Thoracic aorta (tissue), 2 donors: Measurements from ENCODE around the gene PHF14. TPM values are rescaled to one million over a fixed set of nuclear protein-coding genes. Genes with fewer than 3 reads are reported as not detected.
"Not testable (repeated sequence)": the region's sequence is repeated elsewhere in the genome, so short reads cannot be mapped to it uniquely, and the experiment has no call there.

ENCODE experiments used
- ATAC-seq: fragments of 150-250 bp; one replicate; pipeline ENCODE4 v1.8.0; 2017; ENCODE audit warnings: low read depth; ENCODE audit not compliant: insufficient number of reproducible peaks, low FRiP score
- DNase-seq: peaks from one replicate; pipeline ENCODE4 v3.0.0-alpha.2; 2020; ENCODE audit warnings: low spot score
- H3K27ac ChIP-seq, 2 donors: fragments of 200-600 bp; sonication (generic); 1 replicate in 1 of 2; 2 replicates in 1 of 2; pipeline ENCODE4 v1.5.1; 2016; ENCODE audit warnings: mild to moderate bottlenecking in 2 of 2, moderate library complexity in 2 of 2
- H3K27me3 ChIP-seq: fragments of 200-600 bp; sonication (generic); replicated peaks from 2 replicates; pipeline ENCODE4 v1.6.0; 2016; ENCODE audit warnings: mild to moderate bottlenecking; ENCODE audit not compliant: insufficient read depth
- H3K36me3 ChIP-seq: fragments of 200-600 bp; sonication (generic); one replicate; pipeline ENCODE4 v1.5.1; 2016
- H3K4me1 ChIP-seq, 2 donors: fragments of 200-600 bp; sonication (generic); 1 replicate in 1 of 2; 2 replicates in 1 of 2; pipeline versions ENCODE4 v1.5.1 to v1.6.0; 2016; ENCODE audit warnings: low read depth in 2 of 2, mild to moderate bottlenecking in 1 of 2; ENCODE audit not compliant: control insufficient read depth in 1 of 2
- H3K4me3 ChIP-seq: fragments of 200-600 bp; sonication (generic); 2 replicates; pipeline ENCODE4 v1.5.1; 2016; ENCODE audit warnings: mild to moderate bottlenecking
- H3K9me3 ChIP-seq: fragments of 200-600 bp; sonication (generic); 2 replicates; pipeline ENCODE4 v1.5.1; 2016
- total RNA-seq, 2 donors: library from RNA; depleted of rRNA; stranded (reverse); fragments of >200 nt; gene quantifications; one replicate each; pipeline versions ENCODE4 v1.1.0 to v1.2.3, GENCODE V29; 2016
- TF ChIP-seq, protein P1 (sequence below): fragments of 200-600 bp; sonication (generic); IDR thresholded peaks from one replicate; pipeline ENCODE4 v1.5.1; 2019; ENCODE audit warnings: antibody characterized with exemption

Gene PHF14, protein sequence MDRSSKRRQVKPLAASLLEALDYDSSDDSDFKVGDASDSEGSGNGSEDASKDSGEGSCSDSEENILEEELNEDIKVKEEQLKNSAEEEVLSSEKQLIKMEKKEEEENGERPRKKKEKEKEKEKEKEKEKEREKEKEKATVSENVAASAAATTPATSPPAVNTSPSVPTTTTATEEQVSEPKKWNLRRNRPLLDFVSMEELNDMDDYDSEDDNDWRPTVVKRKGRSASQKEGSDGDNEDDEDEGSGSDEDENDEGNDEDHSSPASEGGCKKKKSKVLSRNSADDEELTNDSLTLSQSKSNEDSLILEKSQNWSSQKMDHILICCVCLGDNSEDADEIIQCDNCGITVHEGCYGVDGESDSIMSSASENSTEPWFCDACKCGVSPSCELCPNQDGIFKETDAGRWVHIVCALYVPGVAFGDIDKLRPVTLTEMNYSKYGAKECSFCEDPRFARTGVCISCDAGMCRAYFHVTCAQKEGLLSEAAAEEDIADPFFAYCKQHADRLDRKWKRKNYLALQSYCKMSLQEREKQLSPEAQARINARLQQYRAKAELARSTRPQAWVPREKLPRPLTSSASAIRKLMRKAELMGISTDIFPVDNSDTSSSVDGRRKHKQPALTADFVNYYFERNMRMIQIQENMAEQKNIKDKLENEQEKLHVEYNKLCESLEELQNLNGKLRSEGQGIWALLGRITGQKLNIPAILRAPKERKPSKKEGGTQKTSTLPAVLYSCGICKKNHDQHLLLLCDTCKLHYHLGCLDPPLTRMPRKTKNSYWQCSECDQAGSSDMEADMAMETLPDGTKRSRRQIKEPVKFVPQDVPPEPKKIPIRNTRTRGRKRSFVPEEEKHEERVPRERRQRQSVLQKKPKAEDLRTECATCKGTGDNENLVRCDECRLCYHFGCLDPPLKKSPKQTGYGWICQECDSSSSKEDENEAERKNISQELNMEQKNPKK
- 10 to 100 TPM; 26.5 to 46.1 TPM for total RNA-seq

- Histone ChIP-seq H3K4me1 (peaks cover 12 to 23% of the 10 kb centered on the region in 2 donors), H3K9me3 (no peaks in the 10 kb centered on the region), H3K27me3 (no peaks in the 10 kb centered on the region), H3K36me3 (no peaks in the 10 kb centered on the region), H3K27ac (peak within 1 kb of the TSS; percentile 70 to 80), H3K4me3 (peak within 1 kb of the TSS; percentile 97)
- TF ChIP-seq, protein P1, sequence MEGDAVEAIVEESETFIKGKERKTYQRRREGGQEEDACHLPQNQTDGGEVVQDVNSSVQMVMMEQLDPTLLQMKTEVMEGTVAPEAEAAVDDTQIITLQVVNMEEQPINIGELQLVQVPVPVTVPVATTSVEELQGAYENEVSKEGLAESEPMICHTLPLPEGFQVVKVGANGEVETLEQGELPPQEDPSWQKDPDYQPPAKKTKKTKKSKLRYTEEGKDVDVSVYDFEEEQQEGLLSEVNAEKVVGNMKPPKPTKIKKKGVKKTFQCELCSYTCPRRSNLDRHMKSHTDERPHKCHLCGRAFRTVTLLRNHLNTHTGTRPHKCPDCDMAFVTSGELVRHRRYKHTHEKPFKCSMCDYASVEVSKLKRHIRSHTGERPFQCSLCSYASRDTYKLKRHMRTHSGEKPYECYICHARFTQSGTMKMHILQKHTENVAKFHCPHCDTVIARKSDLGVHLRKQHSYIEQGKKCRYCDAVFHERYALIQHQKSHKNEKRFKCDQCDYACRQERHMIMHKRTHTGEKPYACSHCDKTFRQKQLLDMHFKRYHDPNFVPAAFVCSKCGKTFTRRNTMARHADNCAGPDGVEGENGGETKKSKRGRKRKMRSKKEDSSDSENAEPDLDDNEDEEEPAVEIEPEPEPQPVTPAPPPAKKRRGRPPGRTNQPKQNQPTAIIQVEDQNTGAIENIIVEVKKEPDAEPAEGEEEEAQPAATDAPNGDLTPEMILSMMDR, result no peak
- ATAC-seq, result peak; percentile 96
- DNase-seq, result peak; percentile 85
Measured at GRCh38 chr7:10973061-10973941, at the start of gene PHF14. Gene PHF14, plus strand, starts transcription at chr7:10973872. Its CDS starts 452 bp downstream, at chr7:10974324.

GRCh38 chr7:10924370-10924769, 49.3 kb upstream of the PHF14 start:
- ATAC-seq, result no peak
- H3K4me3 ChIP-seq, result no peak overlapping the region
- H3K9me3 ChIP-seq, result no peaks in the 10 kb centered on the region
- H3K4me1 ChIP-seq, result peaks cover 0 to 4% of the 10 kb centered on the region in 2 donors
- no peak overlapping the region for H3K27ac ChIP-seq
- no peaks in the 10 kb centered on the region for H3K27me3 ChIP-seq
- no peak for DNase-seq
- no peaks in the 10 kb centered on the region for H3K36me3 ChIP-seq
- TF ChIP-seq, protein P1, result no peak

DNA sequence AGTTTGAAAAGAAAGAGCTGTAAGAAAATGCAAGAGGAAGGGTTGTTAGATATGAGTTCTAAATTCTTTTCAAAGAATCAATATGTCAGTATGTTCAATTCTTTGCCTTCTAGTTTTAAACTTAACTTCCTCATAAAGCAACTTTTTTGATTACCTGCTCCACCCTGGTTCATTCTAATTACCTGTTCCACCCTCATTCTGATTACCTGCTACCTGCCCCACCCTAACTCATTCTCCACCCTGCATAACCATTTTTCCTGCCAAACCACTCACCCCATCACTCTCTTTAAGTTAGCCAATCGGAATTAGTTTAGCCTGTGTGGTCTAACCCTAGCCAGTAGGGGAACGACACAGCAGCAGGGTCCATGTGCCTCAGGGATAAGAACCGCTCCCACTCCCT, 45.5 kb upstream of the PHF14 start:
- peaks cover 0 to 13% of the 10 kb centered on the region in 2 donors for H3K4me1 ChIP-seq

GRCh38 chr7:10930551-10930950, 43.1 kb upstream of the PHF14 start:
- TF ChIP-seq, protein P1, result no peak
- no peaks in the 10 kb centered on the region for H3K27me3 ChIP-seq
- H3K9me3 ChIP-seq, result no peaks in the 10 kb centered on the region
- DNase-seq (no peak), ATAC-seq (no peak)
- H3K4me3 ChIP-seq, result no peak overlapping the region
- H3K36me3 ChIP-seq, result peaks cover 7% of the 10 kb centered on the region
- H3K27ac ChIP-seq, result peak overlapping the region in 1 of 2 donors; percentile 27
- H3K4me1 ChIP-seq, result peaks cover 15 to 33% of the 10 kb centered on the region in 2 donors

More for the DNA sequence above, 45.5 kb upstream of the PHF14 start:
- ATAC-seq, DNase-seq, H3K9me3 ChIP-seq, H3K27ac ChIP-seq, H3K36me3 ChIP-seq, H3K4me3 ChIP-seq, H3K27me3 ChIP-seq: not testable (repeated sequence)

DNA sequence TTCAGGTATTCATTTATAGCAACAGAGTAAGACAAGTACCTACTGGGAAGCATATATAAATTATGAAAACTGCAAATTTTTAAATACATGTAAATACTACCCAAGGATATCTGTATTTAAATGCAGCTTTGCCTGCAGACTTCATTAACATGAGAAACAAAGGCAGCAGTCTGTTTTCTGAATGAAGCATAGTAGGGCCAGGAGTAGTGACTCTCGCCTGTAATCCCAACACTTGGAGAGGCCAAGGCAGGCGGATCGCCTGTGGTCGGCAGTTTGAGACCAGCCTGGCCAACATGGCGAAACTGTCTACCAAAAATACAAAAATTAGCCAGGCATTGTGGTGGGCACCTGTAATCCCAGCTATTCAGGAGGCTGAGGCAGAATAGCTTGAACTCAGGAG, 42.5 kb upstream of the PHF14 start:
- ATAC-seq, result no peak

More for the DNA sequence above, 42.5 kb upstream of the PHF14 start:
- Histone ChIP-seq H3K4me1 (peaks cover 20 to 39% of the 10 kb centered on the region in 2 donors), H3K27me3 (no peaks in the 10 kb centered on the region), H3K4me3 (no peak overlapping the region), H3K9me3 (no peaks in the 10 kb centered on the region), H3K27ac (peak overlapping the region in 1 of 2 donors; percentile 27), H3K36me3 (peaks cover 13% of the 10 kb centered on the region)
- TF ChIP-seq, protein P1, result no peak
- no peak for DNase-seq
